NCI-H1092 treated with DMSO at 0.1 percent for 48 hours (cell line): ENCODE data around the gene EFNA5.

ENCODE experiments used
- DNase-seq: peaks from one replicate; lab custom pipeline; 2025; lab: John Stamatoyannopoulos, UW

Gene EFNA5

GRCh38 chr5:107484281-107484680 lies 186.5 kb downstream of the EFNA5 start:
- no peak for DNase-seq

DNA sequence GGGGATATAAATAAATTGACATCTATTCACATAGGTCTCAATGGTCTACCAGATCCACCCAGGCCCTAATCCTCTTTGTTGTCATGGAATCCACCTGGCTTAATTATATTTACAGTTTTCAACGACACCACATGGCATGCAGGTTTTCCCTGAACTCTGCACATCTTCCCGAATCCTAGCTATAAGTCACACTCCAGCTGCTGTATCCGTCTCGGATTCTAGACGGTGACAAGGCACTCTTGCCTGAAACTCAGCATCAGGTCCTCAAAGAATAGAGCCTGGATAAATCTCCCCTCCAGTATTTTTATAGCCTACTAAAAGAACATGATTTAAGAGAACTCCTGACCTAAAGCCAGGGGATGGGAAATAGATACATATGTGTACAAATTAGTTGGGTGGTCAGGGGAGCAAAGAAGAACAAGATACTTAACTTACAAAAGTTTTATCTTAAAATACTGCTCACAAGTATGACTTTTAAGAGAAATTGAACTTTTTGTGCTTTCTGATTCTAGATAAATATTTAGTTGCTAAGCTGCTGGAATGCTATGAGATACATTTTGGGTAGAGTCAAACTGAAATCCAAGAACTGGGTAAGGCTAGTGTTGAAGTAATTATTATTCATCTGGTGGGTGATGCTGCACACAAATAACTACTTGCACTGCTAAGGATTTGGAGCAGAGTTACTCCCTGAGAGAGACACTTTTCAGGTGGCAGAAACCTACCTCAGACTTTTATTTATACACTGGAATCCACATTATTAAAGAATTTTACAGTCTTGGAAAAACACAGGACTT lies 187.3 kb downstream of the EFNA5 start:
- DNase-seq = no peak

DNA sequence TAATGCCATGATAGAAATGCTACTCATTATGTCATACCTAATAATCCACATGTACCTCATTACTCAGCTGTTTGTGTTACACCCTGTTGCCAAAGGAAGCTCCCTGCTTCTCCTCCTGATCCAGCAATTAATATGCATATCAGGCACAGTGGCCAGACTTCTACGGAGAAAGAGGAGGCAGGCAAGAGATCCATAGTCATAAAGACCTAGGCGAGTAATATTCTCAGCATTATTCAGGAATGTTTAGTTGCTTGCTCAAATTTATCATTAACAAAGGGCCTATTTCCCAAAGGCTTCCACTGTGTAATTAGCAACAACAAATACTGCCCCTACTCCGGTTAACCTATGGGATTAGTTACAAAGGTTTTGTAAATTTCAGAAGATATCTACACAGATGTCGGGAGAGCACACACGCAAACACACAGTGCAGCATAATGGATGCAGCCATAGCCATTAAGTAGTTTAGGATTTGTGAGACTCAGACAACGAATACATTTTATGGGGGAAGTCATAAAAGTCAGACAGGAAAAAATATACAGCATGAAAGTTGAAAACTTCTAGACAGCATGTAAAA lies 192.6 kb downstream of the EFNA5 start:
- no peak for DNase-seq

DNA sequence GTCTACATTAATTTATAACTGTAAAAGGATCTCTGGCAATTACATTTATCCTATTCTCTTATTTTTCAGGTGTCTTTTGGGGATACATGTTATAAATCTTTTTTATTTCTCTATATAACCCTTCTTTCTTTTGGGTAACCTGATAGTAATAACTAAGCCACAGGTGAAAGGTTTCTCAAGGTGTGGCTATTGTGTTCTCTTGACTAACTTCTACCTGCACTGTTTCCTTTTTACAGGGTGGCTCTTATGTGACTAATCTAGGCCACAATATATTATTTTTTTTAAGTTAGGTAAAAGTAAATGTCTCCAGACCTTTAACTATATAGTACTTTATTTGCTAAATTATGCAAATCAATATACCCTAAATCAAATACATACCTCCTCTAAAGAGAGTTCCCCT lies 193.2 kb downstream of the EFNA5 start:
- no peak for DNase-seq

DNA sequence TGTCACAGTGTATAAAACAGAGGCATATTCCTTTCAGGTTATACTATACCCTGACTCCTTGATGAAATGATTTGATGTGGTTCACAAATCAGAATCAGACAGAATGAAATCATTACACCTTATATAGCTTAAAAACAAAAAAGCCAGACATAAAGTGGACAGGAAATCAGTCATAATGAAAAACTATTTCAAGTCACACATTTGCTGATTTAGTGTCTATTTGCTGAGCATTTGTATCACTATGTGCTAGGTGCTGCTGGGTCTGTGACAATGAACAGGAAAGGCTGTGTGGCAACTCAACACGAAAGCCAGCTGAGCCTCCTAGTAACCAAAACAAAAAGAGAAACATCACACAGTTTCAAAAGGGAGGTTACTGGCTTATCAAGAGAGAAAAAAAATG lies 194.0 kb downstream of the EFNA5 start:
- DNase-seq = no peak

GRCh38 chr5:107474716-107475489 lies 195.8 kb downstream of the EFNA5 start:
- DNase-seq = no peak

GRCh38 chr5:107474361-107474715 lies 196.4 kb downstream of the EFNA5 start:
- no peak for DNase-seq

DNA sequence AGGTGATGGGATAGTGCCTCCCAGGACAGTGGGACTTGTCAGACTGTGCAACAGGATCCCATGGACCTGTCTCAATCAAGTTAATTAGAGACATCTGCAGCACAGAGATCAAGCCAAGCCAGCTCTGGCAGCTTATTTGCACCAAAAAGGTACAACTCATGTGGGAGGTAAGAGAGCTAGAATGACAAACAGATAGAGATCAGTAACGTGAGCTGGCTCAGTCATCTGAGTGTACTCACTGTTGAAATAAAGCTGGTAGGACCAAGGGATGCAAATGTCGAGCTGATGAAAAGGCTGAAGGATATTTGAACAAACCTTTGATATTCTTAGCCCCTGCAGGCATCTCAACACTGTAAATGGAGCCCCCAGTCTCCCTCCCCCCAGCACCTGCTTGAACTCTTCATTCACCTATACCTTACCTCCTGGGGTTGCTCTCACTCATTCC lies 198.1 kb downstream of the EFNA5 start:
- no peak for DNase-seq

DNA sequence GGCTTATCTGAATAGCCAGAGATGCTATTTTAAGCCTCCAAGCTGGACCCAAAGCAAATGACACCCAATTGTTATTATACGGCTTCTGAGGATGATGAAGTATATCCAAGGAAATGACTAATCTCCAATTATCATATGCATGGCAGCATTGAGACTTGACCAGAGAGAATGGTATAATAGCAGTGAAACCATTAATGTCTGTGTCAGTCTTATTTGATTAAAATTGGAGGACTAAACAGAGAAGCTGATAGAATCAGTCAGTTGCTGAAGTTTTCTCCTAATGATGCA lies 200.5 kb downstream of the EFNA5 start:
- no peak for DNase-seq

DNA sequence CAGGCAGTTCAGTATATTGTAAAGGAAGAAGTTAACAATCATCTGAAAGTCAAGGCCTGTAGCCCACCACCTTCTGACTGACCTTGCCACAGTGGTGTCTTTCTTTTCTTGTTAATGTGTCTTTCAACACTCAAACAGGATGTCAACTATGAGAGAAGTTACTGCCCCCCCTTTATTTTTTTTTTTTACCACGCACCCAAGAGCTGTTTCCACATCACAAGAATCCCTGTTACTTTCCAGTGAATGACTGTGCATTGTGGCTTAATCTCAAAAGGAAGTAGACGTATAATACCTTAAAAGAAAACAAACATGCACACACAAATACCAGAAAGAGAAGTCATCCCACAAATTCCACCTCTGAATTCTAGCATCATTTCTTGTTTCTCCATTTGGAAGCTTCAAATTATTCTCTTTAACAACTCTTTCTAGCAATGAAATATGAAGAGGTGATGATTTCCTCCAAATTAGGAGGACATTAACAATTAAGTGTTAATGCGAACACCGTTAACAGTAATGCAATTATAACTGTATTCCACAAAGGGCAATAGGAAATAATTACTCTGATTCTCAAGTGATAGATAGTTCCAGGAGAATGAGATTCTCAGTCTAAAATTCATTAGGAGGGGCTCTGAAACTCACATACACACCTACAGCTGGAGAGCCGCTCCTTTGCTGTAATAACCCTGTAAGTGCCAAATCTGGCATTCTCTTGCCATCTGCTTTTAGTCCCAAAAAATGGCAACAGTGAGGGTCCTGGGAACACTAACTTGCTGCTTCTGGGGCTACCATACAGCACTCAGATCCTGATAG lies 201.0 kb downstream of the EFNA5 start:
- DNase-seq = no peak

DNA sequence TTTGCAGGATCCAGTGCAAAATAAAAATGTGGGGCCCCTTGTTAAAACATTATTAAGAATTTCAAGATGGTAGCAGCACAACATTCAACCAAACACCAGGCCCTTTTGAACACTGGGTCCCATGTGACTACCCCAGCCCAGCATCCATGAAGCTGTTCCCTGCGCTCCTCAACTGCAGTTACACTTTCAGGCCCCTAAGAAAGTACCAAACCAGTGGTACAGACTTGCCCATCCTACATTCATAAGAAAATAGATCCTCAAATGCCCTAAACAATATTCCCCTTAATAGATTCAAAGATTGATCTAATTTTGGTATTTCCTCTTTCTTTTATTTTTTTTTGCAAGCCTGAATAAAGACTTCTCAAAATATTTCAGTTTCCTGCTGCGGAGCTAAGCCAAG lies 201.7 kb downstream of the EFNA5 start:
- no peak for DNase-seq

DNA sequence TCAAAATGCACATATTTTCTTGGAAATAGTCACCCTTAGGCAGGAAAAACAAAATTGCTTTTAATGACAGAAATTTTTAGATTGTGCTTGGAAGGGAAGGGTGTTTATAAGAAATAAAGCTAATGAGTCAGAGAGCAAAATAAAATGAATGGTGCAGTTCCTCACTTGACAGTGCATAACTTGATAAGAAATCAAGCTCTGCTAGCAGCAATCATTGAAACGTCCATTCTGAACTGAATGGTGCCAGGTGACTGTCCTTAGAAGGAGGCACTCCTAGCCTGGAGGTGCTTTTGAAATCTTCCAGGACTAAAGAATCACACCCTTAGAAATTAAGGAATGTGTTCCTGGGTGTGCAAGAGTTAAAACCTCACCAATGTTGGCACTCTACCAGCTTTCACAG lies 202.5 kb downstream of the EFNA5 start:
- no peak for DNase-seq

DNA sequence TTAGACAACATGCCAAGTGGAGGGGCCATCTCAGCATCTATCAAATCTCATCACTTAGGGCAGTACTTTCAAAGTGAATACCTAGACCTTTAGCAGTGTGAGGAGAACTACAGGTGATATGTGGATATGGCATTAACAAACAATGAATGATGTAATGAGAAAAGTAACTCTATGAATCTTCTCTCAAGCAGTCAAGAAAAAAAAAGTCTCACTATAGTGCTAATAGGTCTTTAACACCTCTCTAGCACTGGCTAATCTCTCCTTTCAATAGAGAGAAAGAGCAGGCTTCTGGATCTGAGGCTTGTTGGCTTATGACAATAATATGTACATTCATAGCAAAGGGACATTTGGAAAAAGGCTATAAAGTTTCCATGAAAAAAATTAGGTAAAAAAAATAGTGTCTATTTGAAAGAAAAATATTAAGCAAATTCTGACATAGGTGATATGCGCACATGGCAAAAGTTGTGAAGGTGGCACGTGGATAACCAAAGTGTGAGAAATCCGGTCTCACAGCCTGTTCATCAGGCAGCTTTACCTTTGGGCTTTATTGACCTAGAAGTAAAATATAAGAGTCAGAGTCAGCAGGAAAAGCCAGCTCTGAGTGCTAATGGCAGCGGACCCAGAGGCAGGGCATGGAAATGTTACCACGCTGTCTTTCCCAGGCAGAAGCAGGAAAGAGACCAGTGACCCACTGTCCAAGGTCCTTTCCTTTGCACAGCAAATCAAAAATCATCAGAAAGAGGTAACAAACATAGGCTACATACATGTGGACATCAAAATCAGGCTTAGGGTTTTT lies 203.4 kb downstream of the EFNA5 start:
- no peak for DNase-seq

DNA sequence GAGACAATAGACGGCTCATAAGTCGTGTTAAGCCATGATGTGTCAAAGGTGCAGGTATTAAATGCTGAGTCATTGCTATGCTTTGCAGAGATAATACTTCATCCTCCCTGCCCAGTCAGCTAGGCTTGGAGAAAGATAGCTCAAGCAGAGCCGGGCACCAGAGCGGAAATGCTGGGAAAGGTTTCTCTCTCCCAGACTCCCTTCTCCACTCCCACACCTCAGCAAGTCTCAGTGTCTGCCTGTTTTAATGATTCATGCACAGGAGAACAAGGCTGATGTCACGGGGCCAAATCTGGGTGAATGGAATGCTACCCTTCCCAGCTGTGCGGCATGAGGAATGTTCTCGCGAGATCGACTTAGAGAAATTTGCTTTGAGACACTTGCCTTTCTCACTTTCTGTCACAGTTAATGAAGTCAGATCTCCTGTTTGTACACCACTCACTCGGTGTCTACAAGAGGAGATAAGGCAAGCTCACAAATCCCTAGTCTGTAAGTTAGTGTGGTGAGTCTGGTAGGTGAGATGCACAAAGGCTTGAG lies 204.4 kb downstream of the EFNA5 start:
- no peak for DNase-seq

DNA sequence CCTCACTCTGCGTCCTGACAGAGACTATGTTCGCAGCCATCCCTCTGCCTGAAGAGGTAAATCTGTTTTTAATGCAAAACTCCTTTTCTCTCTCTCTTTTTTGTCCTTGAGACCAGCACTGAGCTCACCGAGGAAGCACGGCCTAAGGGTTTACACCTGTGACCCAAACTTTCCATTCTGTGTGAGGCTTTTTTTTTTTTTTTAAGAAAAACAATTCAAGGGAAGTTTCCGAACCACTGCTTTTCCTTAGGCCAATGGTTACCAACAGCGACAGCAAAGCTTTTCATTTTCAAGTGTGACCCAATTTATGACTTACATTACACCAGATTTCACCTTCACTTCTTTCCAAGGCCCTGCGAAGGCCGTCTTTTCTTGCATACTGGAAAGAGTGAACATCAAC lies 205.9 kb downstream of the EFNA5 start:
- DNase-seq = no peak

DNA sequence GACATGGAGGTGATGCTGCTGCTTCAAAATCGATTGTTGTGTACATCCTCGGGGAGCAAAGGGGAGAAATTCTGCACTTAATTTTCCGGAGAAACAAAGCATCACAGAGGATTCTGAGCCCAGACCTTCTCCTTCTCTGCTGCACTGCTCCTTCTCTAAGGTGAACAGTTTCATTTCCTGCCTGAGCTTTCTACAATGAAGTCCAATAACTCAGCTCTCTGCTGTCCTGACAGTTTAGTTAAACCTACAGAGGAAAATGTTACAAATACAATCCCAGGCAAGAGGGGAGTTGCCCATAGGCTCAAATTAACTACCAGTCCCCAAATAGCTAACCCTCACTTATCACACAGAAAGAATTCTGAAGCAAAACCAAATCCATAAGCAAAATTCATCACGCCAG lies 206.3 kb downstream of the EFNA5 start:
- no peak for DNase-seq

DNA sequence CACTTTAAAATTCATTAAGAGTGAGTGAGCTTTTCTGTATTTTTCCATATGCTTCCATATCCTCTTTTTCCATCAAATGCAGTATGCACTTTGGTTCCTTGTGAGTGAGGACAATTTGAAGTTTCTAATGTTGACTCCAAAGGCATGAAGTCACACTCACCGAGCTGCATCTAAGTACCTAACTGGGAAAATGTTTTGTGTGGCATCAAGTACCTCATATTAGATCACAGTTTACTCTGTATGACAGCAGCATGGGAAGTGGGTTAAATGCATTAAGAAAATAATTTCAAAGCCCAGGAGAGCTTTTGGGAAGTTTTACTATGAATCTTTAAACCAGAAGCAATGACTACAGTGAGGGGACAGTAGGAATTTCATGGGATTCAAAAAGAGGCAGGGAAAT lies 207.0 kb downstream of the EFNA5 start:
- no peak for DNase-seq

DNA sequence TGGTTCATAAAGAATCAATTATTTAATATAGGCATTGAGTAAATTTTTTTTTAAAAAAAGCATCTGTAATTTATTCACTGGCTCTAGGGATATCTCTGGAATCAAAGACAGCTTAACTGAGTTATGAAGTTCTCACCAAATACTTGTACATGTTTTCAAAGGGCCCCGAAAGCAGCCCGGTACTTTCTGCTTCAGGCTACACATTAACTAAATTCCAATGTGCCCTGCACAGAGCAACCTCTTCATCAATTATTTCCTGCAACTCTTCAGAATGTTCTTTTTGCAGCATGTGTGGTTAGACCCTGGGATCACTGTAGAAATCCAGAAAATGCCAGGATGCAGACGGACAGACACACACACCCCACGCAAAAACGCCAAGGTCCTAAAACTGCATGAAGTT lies 209.0 kb downstream of the EFNA5 start:
- no peak for DNase-seq

DNA sequence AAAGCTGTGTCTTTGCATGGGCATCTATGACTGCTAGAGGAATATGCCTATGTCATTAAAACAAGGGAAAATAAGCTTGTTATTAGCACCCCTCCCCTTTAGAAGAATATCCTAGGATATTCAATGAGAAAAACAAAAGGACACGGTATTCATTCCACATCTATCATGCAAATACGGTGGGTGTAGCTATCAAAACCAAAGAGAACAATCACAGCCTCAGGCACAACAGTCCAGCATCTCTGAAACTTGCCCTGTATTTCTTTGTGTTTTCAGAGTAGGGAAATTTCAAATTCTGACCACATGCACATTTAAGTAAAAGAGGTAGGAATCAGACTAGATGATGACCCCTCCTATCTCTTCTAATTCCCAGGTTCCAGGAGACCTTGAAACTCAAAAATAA lies 209.9 kb downstream of the EFNA5 start:
- DNase-seq = no peak

GRCh38 chr5:107459605-107460004 lies 211.1 kb downstream of the EFNA5 start:
- no peak for DNase-seq

GRCh38 chr5:107458322-107458721 lies 212.4 kb downstream of the EFNA5 start:
- DNase-seq = no peak

- DNase-seq = no peak
These were observed 212.9 kb downstream of the EFNA5 start for GRCh38 chr5:107457881-107458280.
